Daoy (cell line): Measurements from ENCODE around the gene PRR35. TPM values are rescaled to one million over a fixed set of nuclear protein-coding genes. Genes with fewer than 3 reads are reported as not detected.

Source experiments
- DNase-seq: peaks from one replicate; pipeline ENCODE4 v3.0.0-alpha.2; 2015; ENCODE audit warnings: low read depth
- total RNA-seq: library from RNA; depleted of rRNA; stranded (reverse); fragments of >200 nt; shearing (Covaris generic); gene quantifications from 2 replicates; pipeline ENCODE4 v1.2.3, GENCODE V29; 2014

PRR35 gene
- total RNA-seq, 1 experiment from 2014 or later, result 0.23 TPM

DNA sequence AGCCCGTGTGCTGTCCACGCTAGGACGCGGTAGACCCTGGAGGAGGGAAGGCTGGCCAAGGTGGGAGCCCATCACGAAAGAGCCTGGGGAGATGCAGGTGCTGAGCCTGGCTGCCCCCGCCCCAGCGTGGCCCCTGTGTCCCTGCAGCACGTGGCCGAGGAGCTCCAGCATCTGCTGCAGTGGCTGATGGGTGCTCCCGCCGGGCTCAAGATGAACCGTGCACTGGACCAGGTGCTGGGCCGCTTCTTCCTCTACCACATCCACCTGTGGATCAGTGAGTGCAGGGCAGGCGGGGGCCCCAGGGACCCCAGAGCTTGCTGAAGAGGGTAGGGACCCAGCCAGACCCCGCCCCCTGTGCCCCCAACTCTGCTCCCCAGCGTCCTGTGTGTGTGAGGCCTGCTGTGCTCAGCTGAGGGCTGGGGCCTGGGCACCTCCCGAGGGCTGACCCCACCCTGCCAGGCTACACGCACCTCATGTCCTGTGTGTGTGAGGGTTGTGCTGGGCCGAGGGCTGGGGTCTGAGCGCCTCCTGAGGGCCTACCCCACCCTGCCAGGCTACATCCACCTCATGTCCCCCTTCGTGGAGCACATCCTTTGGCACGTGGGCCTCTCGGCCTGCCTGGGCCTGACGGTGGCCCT is 18.2 kb downstream of the PRR35 start:
- no peak for DNase-seq

DNA sequence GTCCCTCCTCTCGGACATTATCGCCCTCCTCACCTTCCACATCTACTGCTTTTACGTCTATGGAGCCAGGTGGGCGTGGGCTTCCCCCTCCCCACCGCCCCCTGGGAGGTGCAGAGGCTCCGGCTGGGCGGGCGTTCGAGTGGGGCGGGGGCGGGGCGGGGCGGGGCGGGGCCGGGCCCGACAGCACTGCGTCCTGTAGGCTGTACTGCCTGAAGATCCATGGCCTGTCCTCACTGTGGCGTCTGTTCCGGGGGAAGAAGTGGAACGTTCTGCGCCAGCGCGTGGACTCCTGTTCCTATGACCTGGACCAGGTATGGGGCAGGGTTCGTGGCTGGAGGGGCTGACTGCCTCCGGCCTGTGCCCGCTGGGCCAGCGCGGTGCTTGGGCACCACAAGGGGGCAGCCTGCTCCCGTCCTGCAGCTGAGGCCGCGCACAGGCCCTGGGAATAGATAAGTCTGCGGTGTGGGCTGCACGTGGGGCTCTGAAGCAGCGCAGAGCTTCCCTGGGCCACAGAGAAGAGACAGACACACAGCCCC is 18.7 kb downstream of the PRR35 start:
- DNase-seq, result peak; percentile 78

DNA sequence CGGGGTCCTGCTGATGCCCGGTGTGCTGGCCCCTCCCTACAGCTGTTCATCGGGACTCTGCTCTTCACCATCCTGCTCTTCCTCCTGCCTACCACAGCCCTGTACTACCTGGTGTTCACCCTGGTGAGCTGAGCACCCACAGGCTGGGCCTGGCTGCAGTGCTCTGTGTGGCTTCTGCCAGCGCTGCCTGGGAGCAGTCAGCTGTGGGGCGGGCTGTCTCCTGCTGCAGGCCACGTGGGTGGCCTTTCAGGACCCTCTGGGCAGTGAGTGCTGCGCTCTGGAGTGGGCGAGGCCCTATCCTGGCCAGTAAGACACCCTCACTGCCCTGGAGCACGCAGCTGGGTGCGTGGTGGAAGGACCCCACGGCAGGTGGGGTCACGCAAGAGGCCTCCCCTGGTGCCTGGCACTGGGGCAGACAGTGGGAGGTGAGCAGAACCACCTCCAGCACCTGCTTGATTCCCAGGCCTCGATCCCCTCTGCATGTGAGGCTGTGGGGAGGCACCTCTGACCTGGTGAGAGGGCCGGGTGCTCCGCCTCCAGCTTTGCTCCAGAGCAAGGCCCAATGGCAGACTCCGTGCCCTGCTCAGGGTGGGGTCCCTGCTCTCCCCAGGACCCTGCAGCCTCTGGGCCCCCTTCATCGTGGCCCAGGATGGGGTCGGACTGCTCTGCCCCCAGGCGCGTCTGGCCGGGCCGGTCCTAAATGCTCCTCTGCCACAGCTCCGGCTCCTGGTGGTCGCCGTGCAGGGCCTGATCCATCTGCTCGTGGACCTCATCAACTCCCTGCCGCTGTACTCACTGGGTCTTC is 20.1 kb downstream of the PRR35 start:
- DNase-seq, result no peak

DNA sequence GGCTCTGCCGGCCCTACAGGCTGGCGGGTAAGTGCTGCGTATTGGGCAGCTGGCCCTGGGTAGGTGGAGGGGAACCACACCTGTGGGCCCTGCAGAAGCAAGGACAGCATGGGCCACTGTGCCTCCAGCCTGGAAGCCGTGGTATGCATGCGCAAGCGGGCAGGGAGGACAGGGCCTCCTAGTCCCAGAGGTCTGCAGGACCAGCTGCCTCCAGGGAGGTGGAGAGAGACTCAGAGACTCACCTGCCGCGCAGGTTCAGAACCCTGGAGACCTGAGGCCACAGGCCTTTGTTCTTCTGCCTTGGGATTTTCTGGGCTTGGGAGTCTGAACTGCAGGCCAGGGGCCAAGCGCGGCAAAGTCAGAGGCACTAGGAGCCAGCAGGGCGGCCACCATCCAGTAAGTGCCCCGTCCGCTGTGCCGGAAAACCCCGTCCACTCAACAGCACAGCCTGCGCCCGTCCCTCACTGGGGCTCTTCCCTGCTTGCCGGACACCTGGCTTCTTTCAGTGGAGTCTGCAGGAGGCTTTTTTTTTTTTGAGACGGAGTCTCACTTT is 20.8 kb downstream of the PRR35 start:
- no peak for DNase-seq

DNA sequence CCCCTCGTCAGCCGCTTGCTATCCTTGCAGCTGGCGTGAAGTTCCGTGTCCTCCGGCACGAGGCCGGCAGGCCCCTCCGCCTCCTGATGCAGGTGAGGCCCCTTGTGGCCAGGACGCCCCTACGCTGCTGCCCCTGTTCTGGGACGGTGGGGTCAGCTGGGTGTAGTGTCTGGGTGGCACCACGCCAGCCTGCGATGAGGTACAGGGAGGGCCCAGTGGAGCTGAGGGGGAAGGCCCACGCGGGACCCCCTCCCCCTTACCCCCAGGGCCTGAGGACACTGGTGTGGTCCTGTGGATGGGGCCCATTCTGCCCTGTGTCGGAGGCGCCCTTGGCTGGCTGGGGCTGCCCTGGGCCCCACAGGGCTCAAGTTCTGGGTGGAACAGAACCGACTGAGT is 22.0 kb downstream of the PRR35 start:
- no peak for DNase-seq

DNA sequence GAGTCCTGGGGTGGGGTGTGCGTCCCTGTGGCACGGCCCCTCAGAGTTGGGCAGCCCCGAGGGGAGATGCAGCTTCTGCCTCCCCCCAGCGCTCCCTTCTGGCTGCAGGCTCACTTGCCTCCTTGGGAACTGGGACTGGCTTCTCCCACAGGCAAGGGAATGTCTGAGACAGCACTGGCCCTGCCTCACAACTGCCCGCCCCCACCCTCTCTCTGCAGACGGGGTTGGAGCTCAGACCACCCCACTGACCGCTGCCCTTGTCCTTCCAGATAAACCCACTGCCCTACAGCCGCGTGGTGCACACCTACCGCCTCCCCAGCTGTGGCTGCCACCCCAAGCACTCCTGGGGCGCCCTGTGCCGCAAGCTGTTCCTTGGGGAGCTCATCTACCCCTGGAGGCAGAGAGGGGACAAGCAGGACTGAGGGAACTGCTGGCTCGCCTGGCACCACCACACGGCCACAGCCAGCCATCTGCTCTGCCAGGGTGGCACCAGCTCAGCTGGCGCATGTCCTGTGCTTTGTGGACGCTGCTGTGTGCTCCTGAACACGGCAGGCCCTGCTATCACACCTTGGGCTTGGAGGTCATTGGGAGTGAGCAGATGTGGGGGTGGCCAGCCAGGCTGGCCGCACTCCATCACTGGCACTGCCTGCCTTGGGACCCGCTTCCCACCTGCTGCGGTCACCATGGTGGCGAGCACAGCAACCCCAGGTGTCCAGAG is 22.6 kb downstream of the PRR35 start:
- no peak for DNase-seq

DNA sequence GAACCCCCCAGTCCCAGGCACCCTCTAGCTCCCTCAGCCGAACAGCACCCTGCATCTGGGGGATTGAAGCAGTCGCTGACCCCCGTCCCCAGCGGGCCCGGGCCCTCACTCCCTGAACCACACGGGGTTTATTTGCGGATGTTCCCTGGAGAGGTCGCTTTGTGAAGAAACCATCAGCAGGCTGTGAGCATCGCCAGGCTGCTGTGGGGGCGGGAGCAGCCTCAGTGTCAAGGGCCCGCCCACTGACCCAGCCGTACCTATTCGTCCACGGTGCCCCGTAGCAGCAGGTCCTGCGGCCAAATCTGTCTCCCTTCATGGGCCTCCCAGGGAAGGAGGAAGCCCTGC is 23.2 kb downstream of the PRR35 start:
- DNase-seq, result no peak

DNA sequence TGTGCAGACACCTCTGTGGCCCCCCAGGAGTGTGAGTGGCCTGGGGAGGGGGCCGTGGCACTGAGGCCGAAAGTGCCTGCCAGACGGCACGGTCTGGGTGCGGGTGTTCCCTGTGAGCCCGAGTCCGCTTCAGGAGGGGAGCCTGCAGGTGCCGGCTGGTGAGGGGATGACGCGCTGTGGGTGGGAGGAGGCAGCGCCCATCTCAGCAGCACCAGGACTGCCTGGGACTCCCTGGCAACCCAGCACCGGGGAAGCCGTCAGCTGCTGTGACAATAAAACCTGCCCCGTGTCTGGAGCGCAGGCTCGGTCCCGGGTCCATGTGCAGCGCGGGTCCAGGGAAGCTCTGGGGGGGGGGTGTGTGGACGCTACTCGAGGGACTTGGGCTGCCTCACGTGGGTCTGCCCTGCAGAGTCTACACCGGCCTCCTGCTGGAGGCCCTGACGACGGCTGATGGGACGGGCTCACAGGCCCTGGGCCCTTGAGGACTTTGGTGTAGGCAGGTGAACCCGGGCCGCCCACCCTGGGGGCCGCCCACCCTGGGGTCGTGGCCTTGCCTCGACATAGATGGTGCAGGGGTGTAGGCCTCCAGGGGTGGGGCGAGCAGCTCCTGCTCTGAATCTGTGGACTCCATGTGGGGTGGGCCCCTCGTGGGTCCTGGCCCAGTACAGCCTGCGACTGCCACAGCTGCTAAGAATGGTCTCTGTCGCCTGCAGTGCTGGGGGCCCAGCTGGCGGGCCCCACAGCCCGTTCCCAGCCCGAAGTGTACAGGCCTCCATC is 23.8 kb downstream of the PRR35 start:
- no peak for DNase-seq

DNA sequence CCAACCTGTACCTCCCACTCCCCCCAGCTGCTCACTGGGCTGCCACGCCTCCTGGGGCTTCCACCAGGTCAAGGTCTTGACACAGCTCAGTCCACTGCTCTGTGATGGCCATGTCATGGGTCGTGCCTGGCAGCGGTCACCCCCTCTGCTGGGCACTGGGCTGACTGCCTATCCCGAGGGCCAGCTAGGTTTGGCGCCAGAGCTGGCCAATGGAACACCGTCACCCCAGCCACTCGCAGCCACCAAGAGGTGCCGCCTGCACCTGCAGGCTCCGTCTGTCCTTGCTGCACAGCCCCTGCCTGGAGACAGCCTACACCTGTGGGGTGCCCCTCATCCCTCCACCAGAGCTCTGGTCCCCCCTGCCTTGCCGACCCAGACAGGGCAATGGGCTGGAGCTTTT is 25.2 kb downstream of the PRR35 start:
- no peak for DNase-seq

DNA sequence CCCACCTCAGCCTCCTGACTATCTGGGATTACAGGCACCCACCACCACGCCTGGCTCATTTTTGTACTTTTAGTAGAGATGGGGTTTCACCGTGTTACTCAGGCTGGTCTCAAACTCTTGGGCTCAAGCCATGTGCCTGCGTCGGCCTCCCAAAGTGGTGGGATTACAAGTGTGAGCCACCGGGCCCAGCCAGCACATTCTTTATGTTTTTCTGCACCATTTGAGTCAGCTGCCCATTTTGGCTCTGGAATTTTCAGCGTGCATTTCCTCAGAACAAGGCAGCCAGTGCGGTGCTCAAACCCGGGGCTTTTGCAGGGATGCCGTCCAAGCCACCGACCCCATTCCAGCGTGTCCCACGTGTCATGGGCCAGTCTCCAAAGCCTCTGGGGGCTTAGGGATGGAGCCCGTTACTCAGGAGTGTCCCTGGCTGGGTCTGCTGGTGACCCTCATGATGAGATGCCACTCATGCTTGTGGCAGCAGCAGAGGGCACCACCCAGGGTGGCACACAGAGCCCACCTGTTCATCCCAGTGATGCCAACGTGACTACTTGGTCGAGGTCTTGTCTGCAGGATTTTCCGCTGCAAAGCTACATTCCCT is 26.0 kb downstream of the PRR35 start:
- peak; percentile 70 for DNase-seq

DNA sequence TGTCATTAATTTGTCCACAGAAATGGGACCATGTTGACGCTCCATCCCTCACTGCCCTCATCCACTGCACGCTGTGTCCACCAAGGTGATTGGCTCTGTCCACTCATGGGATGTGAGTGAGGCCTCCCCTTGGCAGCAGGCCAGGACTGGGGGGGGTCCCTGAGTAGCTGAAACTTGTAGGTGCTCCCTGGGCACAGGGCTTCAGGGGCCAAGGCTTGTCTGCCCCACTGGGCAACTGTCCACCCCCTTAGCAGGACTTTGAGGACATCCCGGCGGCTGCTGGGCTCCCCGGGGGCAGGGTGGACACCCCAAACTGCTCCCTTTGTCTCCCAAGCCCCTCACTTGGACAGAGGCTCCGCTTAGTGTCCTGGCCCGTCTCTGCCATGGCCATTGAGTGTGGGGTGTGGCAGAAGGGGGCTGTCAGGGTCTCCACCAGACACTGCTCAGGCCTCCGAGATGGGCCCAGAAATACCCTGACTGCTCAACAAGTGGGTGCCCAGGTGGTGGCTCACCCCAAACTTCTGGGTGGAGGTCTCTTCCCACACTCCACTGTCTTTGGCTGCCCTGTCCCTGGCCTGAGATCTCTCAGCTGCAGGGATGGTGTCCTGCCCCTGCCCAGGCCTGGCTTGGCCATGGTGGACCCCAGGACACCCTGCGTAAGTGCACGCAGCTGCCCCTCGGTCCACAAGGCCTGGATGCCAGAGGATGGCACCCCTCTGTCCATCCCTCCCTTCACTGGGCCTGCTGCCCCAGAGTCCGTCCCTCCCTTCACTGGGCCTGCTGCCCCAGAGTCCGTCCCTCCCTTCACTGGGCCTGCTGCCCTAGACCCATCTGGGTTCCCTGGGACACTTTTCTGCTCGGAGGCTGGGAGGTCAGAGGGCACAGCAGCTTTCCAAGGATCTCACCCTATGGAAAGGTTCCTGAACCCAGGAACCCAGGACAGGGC is 26.7 kb downstream of the PRR35 start:
- peak; percentile 44 for DNase-seq

DNA sequence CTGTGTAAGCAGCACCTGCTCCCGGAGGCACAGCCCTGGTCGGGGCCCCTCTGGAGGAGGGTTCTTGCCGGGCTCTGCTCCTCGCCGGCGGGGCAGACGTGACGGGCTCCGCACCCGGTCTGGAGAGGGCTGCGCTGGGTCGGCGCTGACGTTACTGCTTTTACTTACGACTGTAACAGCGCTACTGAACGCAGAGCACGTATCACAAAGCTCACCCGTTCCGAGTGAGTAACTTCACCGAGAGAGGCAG is 28.4 kb downstream of the PRR35 start:
- peak; percentile 50 for DNase-seq

DNA sequence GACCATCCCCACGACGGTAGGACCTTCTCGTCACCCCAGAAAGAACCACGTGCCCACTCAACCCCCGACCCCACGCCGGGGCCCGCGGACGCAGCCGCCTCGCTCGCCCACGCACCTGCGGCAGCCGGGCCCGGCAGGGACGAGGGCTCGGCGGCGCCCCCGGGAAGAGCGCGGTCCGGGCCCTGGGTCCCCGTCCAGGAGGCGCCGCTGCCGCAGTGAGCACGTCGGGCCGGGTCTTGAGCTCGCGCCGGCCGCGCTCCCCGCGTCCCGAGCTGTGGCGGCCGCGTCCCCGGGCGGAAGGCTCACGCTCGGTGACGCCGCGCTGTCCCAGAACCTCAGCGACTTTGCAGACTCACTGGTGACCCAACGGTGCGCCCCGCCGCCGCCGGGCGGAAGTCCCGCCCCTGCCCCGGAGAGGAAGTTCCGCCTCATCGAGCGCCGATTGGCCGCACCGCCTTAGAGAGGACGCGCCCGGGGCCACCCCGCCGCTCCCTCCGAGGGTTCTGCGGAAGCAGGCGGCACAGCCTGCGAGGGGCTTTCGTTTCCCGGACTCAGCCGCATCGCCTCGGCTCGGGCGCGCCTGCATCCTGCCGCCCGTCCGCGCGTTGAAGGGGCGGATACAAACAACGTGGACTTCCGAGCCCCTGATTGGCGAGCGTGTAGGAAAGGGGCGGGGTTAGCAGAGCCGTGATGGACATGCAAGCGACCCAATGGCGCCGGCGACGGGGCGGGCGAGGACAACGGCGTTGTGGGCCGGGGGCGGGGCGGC is 28.9 kb downstream of the PRR35 start:
- DNase-seq, result peak; percentile 94

DNA sequence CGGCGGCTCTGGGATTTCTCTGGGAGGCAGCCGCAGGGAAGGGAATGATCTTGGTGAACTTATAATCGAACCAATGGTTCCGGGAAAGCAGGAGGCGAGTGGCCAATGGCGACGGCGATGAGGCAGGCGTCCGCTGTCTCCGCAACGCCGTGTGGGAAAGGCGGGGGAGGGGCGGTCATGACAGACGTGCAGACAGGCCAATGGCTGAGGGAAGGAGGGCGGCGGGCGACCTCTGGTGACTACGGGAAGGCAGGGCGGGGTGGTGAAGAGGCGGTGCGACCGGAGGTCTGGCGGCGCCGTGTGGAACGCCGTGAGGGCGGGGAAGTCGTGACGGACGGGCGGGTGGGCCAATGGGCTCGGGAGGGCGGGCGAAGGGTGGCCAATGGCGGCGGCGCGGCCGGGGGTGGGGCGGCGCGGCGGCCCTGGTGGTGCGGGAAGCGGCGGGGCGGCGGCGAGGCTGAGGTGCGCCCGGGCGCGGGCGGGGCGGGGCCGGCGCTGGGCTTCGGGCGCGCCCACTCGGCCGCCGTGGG is 29.5 kb downstream of the PRR35 start, which contains the start of gene RAB40C:
Gene RAB40C (plus strand): TSS at position 409 of the 530 bp plus-strand sequence. CDS start 226 bp downstream, outside the sequence.
- peak; percentile 98 for DNase-seq

DNA sequence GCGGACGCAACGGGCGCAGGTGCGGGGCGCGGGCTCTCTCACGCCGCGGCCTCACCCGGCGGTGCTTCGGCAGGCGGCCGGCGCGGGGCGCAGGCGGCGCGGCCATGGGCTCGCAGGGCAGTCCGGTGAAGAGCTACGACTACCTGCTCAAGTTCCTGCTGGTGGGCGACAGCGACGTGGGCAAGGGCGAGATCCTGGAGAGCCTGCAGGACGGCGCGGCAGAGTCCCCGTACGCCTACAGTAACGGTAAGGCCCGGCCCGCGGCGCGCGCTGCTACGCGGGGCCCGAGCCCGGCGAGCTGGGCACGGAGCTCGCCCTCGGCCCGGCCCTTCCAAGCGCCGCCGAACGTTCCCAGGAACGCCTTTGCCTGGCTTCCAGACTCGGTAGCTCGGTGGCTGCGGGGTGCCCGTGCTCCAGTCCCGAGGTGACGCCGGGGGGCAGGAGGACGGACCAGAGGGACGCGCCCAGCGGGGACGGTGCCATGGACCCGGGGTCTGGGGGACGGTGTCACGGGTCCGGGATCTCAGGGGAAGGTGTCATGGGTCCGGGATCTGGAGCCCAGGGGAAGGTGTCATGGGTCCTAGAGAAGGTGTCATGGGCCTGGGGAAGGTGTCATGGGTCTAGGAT is 30.1 kb downstream of the PRR35 start:
- DNase-seq, result no peak

DNA sequence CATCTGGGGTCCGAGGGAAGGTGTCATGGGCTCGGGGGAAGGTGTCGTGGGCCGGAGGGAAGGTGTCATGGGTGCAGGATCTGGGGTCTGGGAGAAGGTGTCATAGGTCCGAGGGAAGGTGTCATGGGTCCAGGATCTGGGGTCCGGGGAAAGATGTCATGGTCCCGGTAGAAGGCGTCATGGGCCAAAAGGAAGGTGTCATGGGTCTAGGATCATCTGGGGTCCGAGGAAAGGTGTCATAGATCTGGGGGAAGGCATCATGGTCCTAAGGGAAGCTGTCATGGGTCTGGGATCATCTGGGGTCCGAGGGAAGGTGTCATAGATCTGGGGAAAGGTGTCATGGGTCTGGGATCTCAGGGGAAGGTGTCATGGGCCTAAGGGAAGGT is 30.6 kb downstream of the PRR35 start:
- no peak for DNase-seq

DNA sequence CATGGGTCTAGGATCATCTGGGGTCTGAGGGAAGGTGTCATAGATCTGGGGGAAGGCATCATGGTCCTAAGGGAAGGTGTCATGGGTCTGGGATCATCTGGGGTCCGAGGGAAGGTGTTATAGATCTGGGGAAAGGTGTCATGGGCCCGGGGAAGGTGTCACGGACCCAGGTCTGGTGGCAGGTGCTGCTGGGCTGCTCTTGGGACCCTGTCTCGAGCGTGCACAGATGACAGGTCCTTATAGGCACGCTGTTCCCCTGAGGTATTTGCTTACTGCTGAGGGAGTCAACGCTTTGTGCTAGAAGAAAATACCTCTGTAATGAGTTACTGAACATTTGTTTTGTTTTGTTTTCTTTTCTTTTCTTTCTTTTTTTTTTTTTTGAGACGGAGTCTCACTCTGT is 31.0 kb downstream of the PRR35 start:
- no peak for DNase-seq

DNA sequence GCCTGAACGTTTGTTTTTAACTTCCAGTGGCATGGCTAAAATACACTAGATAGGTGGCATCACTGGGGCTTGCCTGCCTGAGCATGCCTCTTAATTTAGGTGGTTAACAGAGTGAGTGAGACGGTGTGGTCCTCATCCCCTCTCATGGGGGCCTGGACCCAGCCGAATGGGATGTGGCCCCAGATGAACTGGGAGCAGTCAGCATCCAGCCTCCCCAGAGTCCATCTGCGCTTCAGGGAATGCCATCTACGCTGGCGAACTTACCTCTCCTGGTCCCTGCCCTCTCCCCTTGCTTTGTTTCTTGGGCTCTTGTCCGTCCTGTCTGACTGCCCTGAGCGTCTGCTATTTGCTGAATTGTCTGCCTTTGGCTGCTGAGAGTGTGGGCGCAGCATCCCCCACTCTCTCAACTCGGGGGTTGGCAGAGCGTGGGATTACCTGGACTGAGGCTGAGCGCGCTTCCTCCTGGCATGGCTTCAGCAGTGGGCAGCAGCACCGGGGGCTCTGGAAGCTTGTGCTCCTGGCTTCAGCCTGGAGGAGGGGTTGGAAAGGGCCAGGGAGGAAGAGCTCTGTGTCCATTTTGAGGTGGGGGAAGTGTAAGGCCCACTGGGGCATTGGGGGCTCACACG is 31.8 kb downstream of the PRR35 start:
- DNase-seq, result no peak
